Naive thymus-derived CD4-positive, alpha-beta T cell (primary cell): ENCODE data around the gene GGA1. TPM values are rescaled to one million over a fixed set of nuclear protein-coding genes. Genes with fewer than 3 reads are reported as not detected.

Experiments
- ATAC-seq: fragments of 150-1000 bp; cut with Tn5 transposase; 2 replicates; pipeline ENCODE4 v1.10.0; 2021; ENCODE audit warnings: mild to moderate bottlenecking, moderate library complexity
- CTCF ChIA-PET: fragments of 350-600 bp; sonication (Branson Sonifier 250); formaldehyde crosslinking; loops from one replicate; lab custom pipeline; 2021; ENCODE audit warnings: antibody characterized with exemption; lab: Charles Lee
- POLR2A ChIA-PET: fragments of 350-600 bp; sonication (Branson Sonifier 250); formaldehyde crosslinking; loops from one replicate; lab custom pipeline; 2021; ENCODE audit warnings: antibody characterized with exemption, inconsistent platforms; lab: Charles Lee
- DNase-seq, 9 donors: peaks; one replicate each; pipeline versions ENCODE4 v3.0.0 to v3.0.0-alpha.2; 2020 to 2022; ENCODE audit warnings: mixed read lengths in 1 of 9
- H3K27ac ChIP-seq: one replicate; pipeline ENCODE4 v1.7.0; 2013; ENCODE audit warnings: mild to moderate bottlenecking, low read depth, low read length, moderate library complexity
- H3K27me3 ChIP-seq, 2 donors: one replicate each; pipeline ENCODE4 v1.7.0; 2013; ENCODE audit warnings: low read length in 2 of 2, mild to moderate bottlenecking in 2 of 2, moderate library complexity in 2 of 2; ENCODE audit not compliant: control insufficient read depth in 2 of 2, insufficient read depth in 2 of 2
- H3K36me3 ChIP-seq, 3 experiments: 1 replicate in 2 of 3; 2 replicates in 1 of 3; pipeline ENCODE4 v1.7.0; 2013; ENCODE audit warnings: low read length in 3 of 3, mild to moderate bottlenecking in 3 of 3, moderate library complexity in 1 of 3; ENCODE audit not compliant: insufficient read depth in 3 of 3, control insufficient read depth in 2 of 3
- H3K4me1 ChIP-seq, 2 donors: one replicate each; pipeline ENCODE4 v1.7.0; 2013; ENCODE audit warnings: low read length in 2 of 2, mild to moderate bottlenecking in 2 of 2, moderate library complexity in 1 of 2; ENCODE audit not compliant: control insufficient read depth in 2 of 2, insufficient read depth in 2 of 2
- H3K4me3 ChIP-seq: 2 replicates; pipeline ENCODE4 v1.7.0; 2013; ENCODE audit warnings: mild to moderate bottlenecking, low read length
- H3K9me3 ChIP-seq, 3 experiments: 1 replicate in 2 of 3; 2 replicates in 1 of 3; pipeline ENCODE4 v1.7.0; 2013; ENCODE audit warnings: low read length in 3 of 3; ENCODE audit not compliant: control insufficient read depth in 2 of 3
- H3K27ac Mint-ChIP-seq, 9 donors: one replicate each; pipeline ENCODE4 v1.8.0; 2020 to 2022; ENCODE audit warnings: mixed read lengths in 9 of 9, mild to moderate bottlenecking in 8 of 9, moderate library complexity in 5 of 9, inconsistent platforms in 2 of 9
- H3K27me3 Mint-ChIP-seq, 5 donors: one replicate each; pipeline ENCODE4 v1.8.0; 2021 to 2022; ENCODE audit warnings: mixed read lengths in 5 of 5, mild to moderate bottlenecking in 1 of 5
- H3K36me3 Mint-ChIP-seq, 5 donors: one replicate each; pipeline ENCODE4 v1.8.0; 2020 to 2022; ENCODE audit warnings: mixed read lengths in 5 of 5, mild to moderate bottlenecking in 3 of 5, inconsistent platforms in 1 of 5
- H3K4me1 Mint-ChIP-seq, 7 donors: one replicate each; pipeline ENCODE4 v1.8.0; 2020 to 2022; ENCODE audit warnings: mixed read lengths in 7 of 7, mild to moderate bottlenecking in 3 of 7, inconsistent platforms in 1 of 7
- H3K4me3 Mint-ChIP-seq, 10 donors: one replicate each; pipeline ENCODE4 v1.8.0; 2020 to 2022; ENCODE audit warnings: mild to moderate bottlenecking in 10 of 10, mixed read lengths in 10 of 10, moderate library complexity in 6 of 10, inconsistent platforms in 2 of 10
- H3K9me3 Mint-ChIP-seq, 11 donors: one replicate each; pipeline ENCODE4 v1.8.0; 2020 to 2022; ENCODE audit warnings: mixed read lengths in 11 of 11, mild to moderate bottlenecking in 4 of 11, inconsistent platforms in 1 of 11, moderate library complexity in 1 of 11
- intact Hi-C, 2 donors: fragments of 100-400 bp; cut with micrococcal nuclease; formaldehyde crosslinking; loops; one replicate each; pipeline ENCODE4 v1.15.1; 2023
- polyA plus RNA-seq, 2 donors: library from polyadenylated mRNA; unstranded; fragments of 300-500 nt; fragmentation: Illumina TruSeq; gene quantifications; one replicate each; pipeline ENCODE4 v1.2.3, GENCODE V29; 2021
- total RNA-seq, 6 experiments: library from RNA in 5 of 6; stranded (reverse) in 5 of 6; gene quantifications; 1 replicate in 5 of 6; 2 replicates in 1 of 6; pipeline ENCODE4 v1.2.3 and lab custom pipeline; 2021 to 2026

GGA1 gene
- total and polyA plus RNA-seq, 7 experiments from 2014 or later = 20.8 to 124 (median 87.2) TPM

DNA sequence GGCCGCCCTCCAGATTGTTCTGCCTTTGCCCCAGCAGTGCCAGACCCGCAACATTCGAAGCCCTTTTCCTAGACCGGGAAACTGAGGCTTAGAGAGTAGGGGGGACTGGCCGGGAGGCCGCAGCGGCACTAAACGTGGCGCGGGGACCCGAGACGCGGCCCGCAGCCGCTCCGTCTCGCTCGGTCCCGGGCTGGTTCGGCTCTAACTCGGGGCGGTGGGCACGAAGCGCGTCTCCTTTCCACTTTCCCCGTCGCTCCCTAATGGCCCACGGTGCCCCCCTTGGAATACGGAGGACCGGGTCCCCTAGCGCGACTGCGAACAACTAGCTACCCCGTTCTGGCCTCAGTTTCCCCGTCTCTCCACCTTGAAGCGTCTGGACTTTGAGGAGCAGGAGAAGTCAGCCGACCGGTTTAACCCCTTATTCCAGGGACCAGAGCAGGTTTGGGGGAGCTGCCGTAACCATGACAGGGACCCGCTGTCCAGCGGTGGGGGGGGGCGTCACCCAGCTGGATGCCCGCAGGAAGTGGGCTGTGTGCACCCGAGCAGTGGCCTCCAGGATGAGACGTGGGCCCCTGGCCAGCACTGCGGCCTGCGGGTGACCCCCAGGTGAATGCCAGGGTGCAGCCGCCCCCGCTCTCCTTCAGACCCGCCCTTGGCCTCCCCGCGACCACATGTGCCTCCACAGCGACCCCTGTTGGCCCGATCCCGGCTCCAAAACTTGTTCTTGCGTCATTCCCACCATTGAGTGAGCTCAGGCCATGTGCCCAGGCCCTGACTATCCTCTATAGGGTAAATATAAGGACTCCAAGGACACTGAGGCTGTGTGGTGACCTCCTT, 47.2 kb upstream of the GGA1 start:
- H3K27ac Mint-ChIP-seq = peak overlapping the region in 1 of 9 donors; percentile 78
- ATAC-seq = peak; percentile 83
- DNase-seq = peak; percentile 28 to 83 (median 66)
- H3K27ac ChIP-seq = no peak overlapping the region
- H3K4me1 Mint-ChIP-seq = peaks cover 12 to 28% (median 22%) of the 10 kb centered on the region in 7 donors
- H3K36me3 ChIP-seq = no peaks in the 10 kb centered on the region
- H3K9me3 Mint-ChIP-seq = no peaks in the 10 kb centered on the region
- no peak overlapping the region for H3K4me3 ChIP-seq
- H3K27me3 ChIP-seq = peaks cover 11 to 14% of the 10 kb centered on the region in 2 donors
- H3K4me1 ChIP-seq = peaks cover 21 to 22% of the 10 kb centered on the region in 2 donors
- peak overlapping the region; percentile 48 to 87 (median 78) for H3K4me3 Mint-ChIP-seq
- H3K27me3 Mint-ChIP-seq = peaks cover 25 to 70% (median 31%) of the 10 kb centered on the region in 5 donors
- CTCF ChIA-PET = interaction anchor here (1.0 to 8.7 kb wide), 5 partner anchors 21 to 91 kb away, joined by 3 to 147 read pairs (median 3); no protein-coding TSS in a partner anchor
- peaks cover 0 to 3% (median 0%) of the 10 kb centered on the region in 5 donors for H3K36me3 Mint-ChIP-seq
- intact Hi-C loops = loop anchor here (1.0 to 10.0 kb wide), 2 partner anchors 22 to 77 kb away; partner anchors contain the start of gene MFNG (in 1 of the 2)
- POLR2A ChIA-PET = interaction anchor here (1.0 to 1.3 kb wide), 3 partner anchors 14 to 23 kb away, joined by 3 to 4 read pairs (median 4); no protein-coding TSS in a partner anchor
- H3K9me3 ChIP-seq = no peaks in the 10 kb centered on the region

DNA sequence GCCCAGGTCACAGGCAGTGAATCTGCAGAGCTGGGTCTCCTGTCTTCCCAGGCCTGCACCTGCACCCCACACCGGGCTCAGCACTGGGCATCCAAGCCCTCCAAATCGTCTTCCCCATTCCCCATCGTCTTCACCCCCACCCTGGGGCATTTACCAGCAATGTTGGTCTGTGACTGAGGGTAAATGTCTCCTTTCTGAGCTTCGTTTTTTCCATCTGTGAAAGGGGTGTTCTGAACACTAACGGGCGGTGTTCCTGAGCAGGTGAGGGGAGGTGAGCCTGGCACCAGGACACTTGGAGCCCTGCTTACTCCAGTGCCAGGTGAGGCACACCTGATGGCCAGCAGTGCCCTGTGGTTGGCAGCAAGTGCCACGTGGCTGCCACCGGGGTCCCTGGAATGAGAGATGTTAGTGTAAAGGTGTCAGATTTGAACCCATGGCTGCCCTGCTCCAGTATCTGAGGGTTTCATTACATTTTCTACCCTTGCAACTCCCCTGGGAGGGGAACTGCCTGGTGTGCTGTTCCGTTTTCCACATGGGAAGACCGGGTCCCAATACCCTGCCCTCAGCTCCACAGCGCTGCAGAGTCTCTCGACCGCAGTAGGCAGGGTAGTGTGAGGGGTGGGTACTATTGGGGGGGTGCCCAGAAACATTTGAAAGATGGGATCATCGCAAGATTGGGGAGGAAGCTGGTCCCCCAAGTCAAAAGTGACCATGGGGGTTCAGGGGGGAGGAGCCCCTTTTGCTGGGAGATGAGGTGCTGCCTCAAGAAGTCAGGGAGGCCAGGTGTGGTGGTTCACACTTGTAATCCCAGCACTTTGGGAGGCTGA, 46.4 kb upstream of the GGA1 start:
- Histone ChIP-seq H3K9me3 (no peaks in the 10 kb centered on the region), H3K27ac (no peak overlapping the region), H3K36me3 (no peaks in the 10 kb centered on the region), H3K27me3 (peaks cover 11 to 14% of the 10 kb centered on the region in 2 donors), H3K4me1 (peaks cover 29 to 30% of the 10 kb centered on the region in 2 donors), H3K4me3 (no peak overlapping the region)
- Mint-ChIP-seq H3K27ac (no peak overlapping the region), H3K27me3 (peaks cover 19 to 65% (median 24%) of the 10 kb centered on the region in 5 donors), H3K9me3 (no peaks in the 10 kb centered on the region), H3K4me3 (peak overlapping the region; percentile 54 to 87 (median 78)), H3K4me1 (peaks cover 20 to 37% (median 26%) of the 10 kb centered on the region in 7 donors), H3K36me3 (peaks cover 0 to 3% (median 0%) of the 10 kb centered on the region in 5 donors)
- ChIA-PET POLR2A (interaction anchor here (0.6 to 1.3 kb wide), 3 partner anchors 15 to 116 kb away, joined by 3 to 4 read pairs (median 4); no protein-coding TSS in a partner anchor), CTCF (interaction anchor here (1.0 to 8.7 kb wide), 5 partner anchors 22 to 92 kb away, joined by 3 to 147 read pairs (median 3); no protein-coding TSS in a partner anchor)
- intact Hi-C loops = loop anchor here in 1 of 2 donors (10.0 kb wide), 1 partner anchor 77 kb away; the partner anchor contains the start of gene MFNG
- ATAC-seq (no peak), DNase-seq (no peak)

DNA sequence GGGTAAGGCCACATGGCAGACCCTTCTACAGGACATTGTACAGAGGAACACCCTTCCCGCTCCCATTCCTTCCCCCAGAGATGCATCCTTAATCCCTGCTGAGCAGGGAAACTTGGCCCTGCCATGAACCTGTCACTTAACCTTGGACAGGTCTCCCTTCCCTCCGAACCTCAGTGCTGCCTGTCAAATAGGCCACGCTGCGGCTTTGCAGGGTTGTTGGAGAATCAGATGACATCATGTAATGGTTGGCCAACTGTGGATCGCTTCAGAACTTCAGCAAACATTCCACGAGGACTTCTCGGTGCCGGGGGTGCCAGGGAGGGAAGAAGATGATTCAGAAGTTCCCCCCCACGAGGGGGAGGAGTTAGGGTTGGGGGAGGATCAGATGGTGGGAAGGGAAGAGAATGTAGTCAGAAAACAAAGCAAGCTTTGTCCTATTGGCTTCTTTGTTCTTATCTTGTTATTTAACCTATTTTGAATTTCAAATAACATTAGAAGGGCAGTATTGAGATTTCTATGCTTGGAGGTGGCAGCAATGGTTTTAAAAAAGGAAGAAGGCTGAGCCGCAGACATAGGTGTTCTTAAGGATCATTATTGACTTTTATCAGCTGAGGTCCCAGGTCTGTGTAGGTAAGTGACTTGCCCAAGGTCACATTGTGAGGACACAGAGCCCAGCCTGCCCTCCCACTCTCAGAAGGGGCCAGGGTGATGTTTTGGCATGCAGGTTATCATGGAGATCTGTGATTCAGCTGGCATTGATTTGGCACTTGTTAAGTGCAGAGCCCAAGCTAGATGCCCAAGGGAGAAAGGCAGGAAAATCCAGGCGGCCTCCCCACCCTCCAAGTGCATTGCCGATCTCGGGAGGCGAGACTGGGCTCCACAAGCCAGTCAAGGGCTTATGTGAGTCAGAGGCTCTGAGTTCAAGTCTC, 45.2 kb upstream of the GGA1 start:
- Histone ChIP-seq H3K4me1 (peaks cover 33 to 34% of the 10 kb centered on the region in 2 donors), H3K9me3 (no peaks in the 10 kb centered on the region), H3K27me3 (peaks cover 11 to 14% of the 10 kb centered on the region in 2 donors), H3K36me3 (no peaks in the 10 kb centered on the region), H3K4me3 (no peak overlapping the region), H3K27ac (no peak overlapping the region)
- POLR2A ChIA-PET = no interaction called here
- DNase-seq (no peak), ATAC-seq (no peak)
- CTCF ChIA-PET = interaction anchor here (0.9 to 8.7 kb wide), 4 partner anchors 16 to 91 kb away, joined by 3 to 147 read pairs (median 10); no protein-coding TSS in a partner anchor
- Mint-ChIP-seq H3K4me3 (peak overlapping the region in 1 of 10 donors; percentile 49), H3K9me3 (no peaks in the 10 kb centered on the region), H3K27me3 (peaks cover 15 to 60% (median 22%) of the 10 kb centered on the region in 5 donors), H3K27ac (peak overlapping the region in 1 of 9 donors; percentile 2), H3K4me1 (peaks cover 24 to 45% (median 31%) of the 10 kb centered on the region in 7 donors), H3K36me3 (peaks cover 0 to 3% (median 0%) of the 10 kb centered on the region in 5 donors)
- intact Hi-C loops = loop anchor here in 1 of 2 donors (10.0 kb wide), 1 partner anchor 79 kb away; the partner anchor contains the start of gene MFNG

DNA sequence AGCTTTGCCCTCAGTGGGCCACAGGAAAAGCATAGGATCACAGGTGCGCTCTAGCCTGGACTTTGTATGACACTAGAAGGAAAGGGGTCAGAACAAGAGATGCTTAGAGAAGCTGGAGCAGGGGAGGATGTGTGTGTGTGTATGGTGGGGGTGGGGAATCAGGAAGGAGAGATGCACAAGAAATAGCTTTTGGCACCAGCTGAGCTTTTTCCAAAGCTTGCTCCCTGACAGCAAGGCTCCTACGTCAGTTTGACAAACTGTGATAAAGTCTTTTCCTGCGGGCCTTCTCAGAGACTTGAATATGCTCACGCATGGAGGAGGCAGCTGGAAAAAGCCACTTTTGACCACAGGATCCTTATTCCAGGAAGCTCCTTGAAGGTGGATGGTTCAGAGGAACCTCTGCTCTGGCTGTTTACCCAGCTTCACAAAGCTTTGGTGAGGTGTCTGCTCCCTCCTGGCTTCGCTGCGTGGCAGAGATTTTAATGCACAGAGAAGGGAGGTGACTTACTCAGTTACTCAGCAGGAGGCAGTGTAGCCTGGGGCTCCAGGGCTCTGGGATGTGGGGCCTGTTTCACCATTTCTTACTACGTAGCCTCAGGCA, 44.4 kb upstream of the GGA1 start:
- peaks cover 11 to 14% of the 10 kb centered on the region in 2 donors for H3K27me3 ChIP-seq
- intact Hi-C loops = loop anchor here in 1 of 2 donors (10.0 kb wide), 1 partner anchor 79 kb away; the partner anchor contains the start of gene MFNG

DNA sequence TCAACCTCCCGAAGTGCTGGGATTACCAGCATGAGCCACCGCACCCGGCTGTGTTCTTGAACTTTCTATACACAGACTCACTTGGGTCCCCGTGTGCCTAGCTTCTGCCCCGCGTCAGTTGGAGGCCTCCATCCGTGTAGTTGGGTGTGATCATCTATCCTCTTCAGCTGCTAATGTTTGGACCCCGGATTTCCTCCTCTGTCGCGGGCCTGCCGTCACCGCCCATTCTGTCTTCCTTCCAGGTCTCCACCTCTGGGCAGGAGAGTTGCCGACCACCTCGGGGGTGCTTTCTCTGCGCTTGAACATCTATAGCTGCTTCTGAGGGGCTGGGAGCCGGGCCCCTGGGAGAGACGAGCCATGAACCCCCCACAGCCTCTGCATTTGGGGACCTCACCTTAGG, 42.8 kb upstream of the GGA1 start:
- intact Hi-C loops = loop anchor here in 1 of 2 donors (2.0 to 10.0 kb wide), 2 partner anchors 27 to 81 kb away; partner anchors contain the start of gene MFNG
- H3K27me3 Mint-ChIP-seq = peaks cover 15 to 56% (median 22%) of the 10 kb centered on the region in 5 donors
- peaks cover 32 to 34% of the 10 kb centered on the region in 2 donors for H3K4me1 ChIP-seq
- no peaks in the 10 kb centered on the region for H3K36me3 ChIP-seq
- peaks cover 0 to 2% (median 0%) of the 10 kb centered on the region in 11 donors for H3K9me3 Mint-ChIP-seq
- ATAC-seq (no peak), DNase-seq (no peak)
- H3K36me3 Mint-ChIP-seq = peaks cover 0 to 3% (median 0%) of the 10 kb centered on the region in 5 donors
- peaks cover 24 to 45% (median 31%) of the 10 kb centered on the region in 7 donors for H3K4me1 Mint-ChIP-seq
- H3K4me3 Mint-ChIP-seq = peak overlapping the region in 7 of 10 donors; percentile 17 to 77 (median 70)
- H3K27ac ChIP-seq = no peak overlapping the region
- no peak overlapping the region for H3K4me3 ChIP-seq
- CTCF ChIA-PET = interaction anchor here (0.6 to 8.7 kb wide), 15 partner anchors 9 to 790 kb away, joined by 3 to 147 read pairs (median 12); partner anchors contain the start of gene IFT27
- POLR2A ChIA-PET = interaction anchor here (0.9 to 3.1 kb wide), 6 partner anchors 17 to 321 kb away, joined by 3 to 26 read pairs (median 6); no protein-coding TSS in a partner anchor
- H3K9me3 ChIP-seq = no peaks in the 10 kb centered on the region
- H3K27me3 ChIP-seq = peaks cover 11 to 14% of the 10 kb centered on the region in 2 donors
- peak overlapping the region in 1 of 9 donors; percentile 49 for H3K27ac Mint-ChIP-seq

More for the DNA sequence above, 44.4 kb upstream of the GGA1 start:
- no peak for DNase-seq
- H3K27me3 Mint-ChIP-seq = peaks cover 15 to 52% (median 22%) of the 10 kb centered on the region in 5 donors
- Histone ChIP-seq H3K9me3 (no peaks in the 10 kb centered on the region), H3K36me3 (no peaks in the 10 kb centered on the region), H3K27ac (no peak overlapping the region), H3K4me1 (peaks cover 33 to 34% of the 10 kb centered on the region in 2 donors), H3K4me3 (no peak overlapping the region)
- no peak overlapping the region for H3K27ac Mint-ChIP-seq
- peaks cover 0 to 3% (median 0%) of the 10 kb centered on the region in 5 donors for H3K36me3 Mint-ChIP-seq
- H3K4me3 Mint-ChIP-seq = no peak overlapping the region
- ChIA-PET CTCF (interaction anchor here (0.9 to 8.7 kb wide), 5 partner anchors 17 to 135 kb away, joined by 3 to 147 read pairs (median 4); no protein-coding TSS in a partner anchor), POLR2A (no interaction called here)
- no peak for ATAC-seq
- H3K9me3 Mint-ChIP-seq = peaks cover 0 to 2% (median 0%) of the 10 kb centered on the region in 11 donors
- peaks cover 24 to 45% (median 31%) of the 10 kb centered on the region in 7 donors for H3K4me1 Mint-ChIP-seq
